H1 (cell line): ENCODE results near the gene SURF1. TPM values are rescaled to one million over a fixed set of nuclear protein-coding genes. Genes with fewer than 3 reads are reported as not detected.

Experiments used
- CTCF ChIA-PET: fragments of 300-600 bp; sonication (Branson Sonifier 250); formaldehyde crosslinking; loops from one replicate; lab custom pipeline; 2021; ENCODE audit not compliant: partially characterized antibody; lab: Charles Lee
- POLR2A ChIA-PET: fragments of 300-600 bp; sonication (Branson Sonifier 250); formaldehyde crosslinking; loops from one replicate; lab custom pipeline; 2021; ENCODE audit warnings: inconsistent platforms; ENCODE audit not compliant: partially characterized antibody; lab: Charles Lee
- DNase-seq, 2 experiments: peaks; one replicate each; pipeline versions ENCODE4 v3.0.0 to v3.0.0-alpha.2; 2010 to 2022; ENCODE audit warnings: low spot score in 2 of 2, low read depth in 1 of 2, mixed read lengths in 1 of 2
- FAIRE-seq: peaks from 2 replicates; lab custom pipeline; 2011; peaks lifted over from hg19 to GRCh38; lab: Jason Lieb, UNC
- H2AFZ ChIP-seq: 2 replicates; pipeline ENCODE4 v1.8.1; 2012; ENCODE audit warnings: low read length, inconsistent platforms
- H2AK5ac ChIP-seq: 2 replicates; pipeline ENCODE4 v1.6.1; 2013; ENCODE audit warnings: low read depth, low read length
- H2BK120ac ChIP-seq: replicated peaks from 2 replicates; pipeline ENCODE3; 2013; ENCODE audit warnings: low read depth, low read length, inconsistent platforms
- H2BK12ac ChIP-seq: 2 replicates; pipeline ENCODE4 v1.6.1; 2013; ENCODE audit warnings: low read depth, low read length
- H2BK15ac ChIP-seq: 2 replicates; pipeline ENCODE4 v1.6.1; 2013; ENCODE audit warnings: low read length
- H2BK20ac ChIP-seq: 2 replicates; pipeline ENCODE4 v1.6.1; 2013; ENCODE audit warnings: low read length
- H2BK5ac ChIP-seq: 2 replicates; pipeline ENCODE4 v1.6.1; 2013; ENCODE audit warnings: low read depth, low read length
- H3K14ac ChIP-seq: 2 replicates; pipeline ENCODE4 v1.6.1; 2013; ENCODE audit warnings: inconsistent platforms; ENCODE audit not compliant: insufficient read length
- H3K18ac ChIP-seq: 2 replicates; pipeline ENCODE4 v1.6.1; 2013; ENCODE audit warnings: low read length; ENCODE audit errors: extremely low read depth
- H3K23ac ChIP-seq: 2 replicates; pipeline ENCODE4 v1.6.1; 2013; ENCODE audit warnings: inconsistent platforms; ENCODE audit not compliant: insufficient read length
- H3K23me2 ChIP-seq: 2 replicates; pipeline ENCODE4 v1.6.1; 2013; ENCODE audit warnings: low read depth, low read length
- H3K27ac ChIP-seq: 2 replicates; pipeline ENCODE4 v1.6.1; 2011; ENCODE audit warnings: low read depth, low read length, inconsistent platforms
- H3K27me3 ChIP-seq, 4 experiments: replicated peaks in 1 of 4; 1 replicate in 1 of 4; 2 replicates in 3 of 4; pipeline versions ENCODE4 v1.6.1 to v1.8.1; 2011 to 2013; ENCODE audit warnings: low read length in 3 of 4, mild to moderate bottlenecking in 3 of 4, inconsistent platforms in 2 of 4, mixed read lengths in 2 of 4, moderate library complexity in 1 of 4; ENCODE audit not compliant: control insufficient read depth in 3 of 4, insufficient read depth in 3 of 4; ENCODE audit errors: extremely low read depth in 1 of 4
- H3K36me3 ChIP-seq, 4 experiments: 2 replicates each; pipeline versions ENCODE4 v1.6.1 to v1.8.1; 2011 to 2013; ENCODE audit warnings: mild to moderate bottlenecking in 4 of 4, low read length in 3 of 4, moderate library complexity in 2 of 4, control low read depth in 1 of 4, inconsistent platforms in 1 of 4; ENCODE audit not compliant: insufficient read depth in 4 of 4, control insufficient read depth in 2 of 4
- H3K4ac ChIP-seq: replicated peaks from 2 replicates; pipeline ENCODE3; 2013; ENCODE audit warnings: low read length, low read depth, mixed read lengths, inconsistent platforms; ENCODE audit not compliant: insufficient read length
- H3K4me1 ChIP-seq, 4 experiments: replicated peaks in 1 of 4; 1 replicate in 1 of 4; 2 replicates in 3 of 4; pipeline versions ENCODE4 v1.6.1 to v1.8.1; 2011 to 2013; ENCODE audit warnings: low read length in 3 of 4, inconsistent platforms in 2 of 4, mixed read lengths in 1 of 4; ENCODE audit not compliant: insufficient read depth in 4 of 4, control insufficient read depth in 3 of 4
- H3K4me2 ChIP-seq, 2 experiments: 2 replicates each; pipeline versions ENCODE4 v1.6.1 to v1.8.1; 2011 to 2013; ENCODE audit warnings: low read depth in 2 of 2, low read length in 2 of 2, control low read depth in 1 of 2, inconsistent platforms in 1 of 2, mild to moderate bottlenecking in 1 of 2; ENCODE audit not compliant: insufficient read depth in 1 of 2
- H3K4me3 ChIP-seq, 4 experiments: fragments of 200-600, 300-600 bp in 1 of 4; sonication (generic), shearing (Covaris generic), sonication (Bioruptor Twin) in 1 of 4; 2 replicates each; pipeline versions ENCODE4 v1.5.1 to v1.8.1; 2011 to 2016; ENCODE audit warnings: low read length in 4 of 4, low read depth in 3 of 4, control low read depth in 2 of 4, inconsistent platforms in 2 of 4, mild to moderate bottlenecking in 2 of 4, mixed read lengths in 1 of 4, moderate library complexity in 1 of 4; ENCODE audit not compliant: insufficient read depth in 2 of 4; ENCODE audit errors: extremely low read depth in 1 of 4
- H3K56ac ChIP-seq: replicated peaks from 2 replicates; pipeline ENCODE3; 2013; ENCODE audit warnings: low read depth, mild to moderate bottlenecking, mixed read lengths, low read length, inconsistent platforms; ENCODE audit not compliant: insufficient read length
- H3K79me1 ChIP-seq: 2 replicates; pipeline ENCODE4 v1.6.1; 2013; ENCODE audit warnings: low read depth, low read length, control low read depth
- H3K79me2 ChIP-seq, 2 experiments: 2 replicates each; pipeline versions ENCODE4 v1.6.1 to v1.8.1; 2012 to 2013; ENCODE audit warnings: low read length in 2 of 2, mild to moderate bottlenecking in 2 of 2, inconsistent platforms in 1 of 2; ENCODE audit not compliant: insufficient read depth in 2 of 2, control insufficient read depth in 1 of 2
- H3K9ac ChIP-seq, 4 experiments: replicated peaks in 1 of 4; 1 replicate in 1 of 4; 2 replicates in 3 of 4; pipeline versions ENCODE4 v1.6.1 to v1.8.1; 2011 to 2013; ENCODE audit warnings: low read depth in 3 of 4, low read length in 3 of 4, control low read depth in 2 of 4, mild to moderate bottlenecking in 2 of 4, moderate library complexity in 2 of 4, inconsistent platforms in 1 of 4; ENCODE audit errors: extremely low read depth in 1 of 4
- H3K9me3 ChIP-seq, 2 experiments: 2 replicates each; pipeline versions ENCODE4 v1.6.1 to v1.8.1; 2012 to 2013; ENCODE audit warnings: mild to moderate bottlenecking in 2 of 2, moderate library complexity in 2 of 2, control low read depth in 1 of 2, inconsistent platforms in 1 of 2, low read depth in 1 of 2, low read length in 1 of 2, mixed read lengths in 1 of 2; ENCODE audit not compliant: insufficient read depth in 2 of 2
- H4K20me1 ChIP-seq, 2 experiments: replicated peaks in 1 of 2; 2 replicates each; pipeline versions ENCODE3 to v1.8.1; 2011 to 2013; ENCODE audit warnings: inconsistent platforms in 2 of 2, low read length in 2 of 2, mild to moderate bottlenecking in 1 of 2; ENCODE audit not compliant: insufficient read depth in 2 of 2, control insufficient read depth in 1 of 2
- H4K5ac ChIP-seq: 2 replicates; pipeline ENCODE4 v1.6.1; 2013; ENCODE audit warnings: low read length, low read depth, mixed read lengths, inconsistent platforms; ENCODE audit not compliant: insufficient read length
- H4K8ac ChIP-seq: 2 replicates; pipeline ENCODE4 v1.8.0; 2013; ENCODE audit warnings: mild to moderate bottlenecking, moderate library complexity, low read length, inconsistent platforms; ENCODE audit not compliant: insufficient read depth; ENCODE audit errors: extremely low read depth
- H4K91ac ChIP-seq: replicated peaks from 2 replicates; pipeline ENCODE3; 2013; ENCODE audit warnings: low read length, mixed read lengths, inconsistent platforms; ENCODE audit not compliant: insufficient read length
- CTCF ChIP-seq, 3 experiments: IDR thresholded peaks; 1 replicate in 2 of 3; 2 replicates in 1 of 3; pipeline versions ENCODE4 v1.5.1 to v1.6.1; 2011; ENCODE audit warnings: low read length in 3 of 3, mild to moderate bottlenecking in 3 of 3, inconsistent platforms in 2 of 3, low read depth in 1 of 3, moderate library complexity in 1 of 3; ENCODE audit not compliant: insufficient read depth in 1 of 3; ENCODE audit errors: control extremely low read depth in 1 of 3
- NANOG ChIP-seq: IDR thresholded peaks from 2 replicates; pipeline ENCODE4 v1.6.1; 2011; ENCODE audit warnings: low read length, low read depth, mild to moderate bottlenecking, inconsistent platforms; ENCODE audit not compliant: insufficient read depth, poor library complexity, severe bottlenecking
- RXRA ChIP-seq: IDR thresholded peaks from 2 replicates; pipeline ENCODE4 v1.6.1; 2011; ENCODE audit warnings: low read depth, mild to moderate bottlenecking, low read length, moderate library complexity; ENCODE audit not compliant: insufficient read depth
- WGBS, 2 experiments: shearing (Covaris generic) in 1 of 2; methylation state at CpG; one replicate each; pipeline versions ENCODE4 v1.1.6 to v1.1.7; 2013 to 2015; ENCODE audit warnings: low lambda C conversion rate in 2 of 2, mixed read lengths in 2 of 2, inconsistent platforms in 1 of 2, low coverage in 1 of 2, missing lambda C conversion rate in 1 of 2; ENCODE audit not compliant: insufficient replicate concordance in 2 of 2, insufficient coverage in 1 of 2, insufficient read length in 1 of 2; ENCODE audit errors: extremely low coverage in 1 of 2, missing lambda C conversion rate in 1 of 2; 5-methylcytosine and 5-hydroxymethylcytosine counted together
- polyA plus RNA-seq, 7 experiments: library from polyadenylated mRNA; depleted of rRNA in 3 of 7; stranded (reverse) in 5 of 7; unstranded in 2 of 7; fragments of >200 nt in 5 of 7; fragments of 200-250 nt in 2 of 7; gene quantifications; 1 replicate in 5 of 7; 2 replicates in 1 of 7; 4 replicates in 1 of 7; pipeline versions ENCODE4 v1.2.1 to v1.2.3, GENCODE V29; 2011 to 2013; ENCODE audit warnings: missing spikeins in 2 of 7, mixed read lengths in 2 of 7
- total RNA-seq: library from RNA; stranded (reverse); fragmentation: NEBNext Ultra II Directional; extraction: Animal tissue kit (Norgen Biotek cat#: 25700); gene quantifications from 2 replicates; pipeline ENCODE4 v1.2.1, GENCODE V29; 2021

Gene SURF1
- total and polyA plus RNA-seq, 2 of the 8 experiments (the other 6 are each of a cell fraction or from before 2014, with no cell fraction given): 43.1 to 44.7 TPM

DNA sequence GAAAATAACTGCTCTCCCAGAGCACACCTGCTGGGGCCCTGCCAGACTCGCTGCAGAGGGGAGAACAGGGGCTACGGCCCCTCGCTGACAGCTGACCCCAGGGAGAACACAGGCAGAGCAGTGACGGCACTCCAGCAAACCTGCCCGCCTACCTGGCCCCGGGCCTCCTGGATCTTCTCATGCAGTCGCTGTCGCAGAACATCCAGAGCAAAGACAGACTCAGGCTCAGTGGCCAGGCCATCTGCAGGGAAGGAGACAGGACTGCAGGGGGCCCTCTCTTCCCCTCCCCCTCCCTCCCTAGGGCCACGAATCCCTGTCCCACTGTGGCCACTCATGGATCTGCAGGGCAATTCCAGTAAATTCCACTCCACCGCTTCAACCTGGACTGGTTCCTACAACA is 22.7 kb downstream of the SURF1 start:
- Histone ChIP-seq H4K91ac (no peak overlapping the region), H4K20me1 (peaks cover 4 to 16% of the 10 kb centered on the region in 2 experiments), H2BK12ac (no peak overlapping the region), H3K4me3 (no peak overlapping the region), H3K9me3 (no peaks in the 10 kb centered on the region), H2BK120ac (no peak overlapping the region), H3K9ac (no peak overlapping the region; a peak in 1 of 7 replicates), H2BK20ac (no peak overlapping the region), H3K4me2 (no peak overlapping the region; a peak in 1 of 4 replicates), H3K79me2 (peaks cover 0 to 15% of the 10 kb centered on the region in 2 experiments; a peak in 2 of 4 replicates), H3K27me3 (no peaks in the 10 kb centered on the region), H3K79me1 (peaks cover 10% of the 10 kb centered on the region), H3K27ac (no peak overlapping the region), H3K56ac (no peak overlapping the region), H4K5ac (no peak overlapping the region), H3K23ac (no peak overlapping the region), H4K8ac (no peak overlapping the region), H2BK15ac (no peak overlapping the region), H3K36me3 (peaks cover 20 to 43% (median 35%) of the 10 kb centered on the region in 4 experiments), H3K14ac (no peak overlapping the region), H3K4me1 (peaks cover 0 to 9% (median 2%) of the 10 kb centered on the region in 4 experiments; a peak in 1 of 7 replicates), H2AFZ (no peak overlapping the region), H2BK5ac (peak overlapping the region; percentile 44; the same call in 1 of the 2 replicates), H3K4ac (no peak overlapping the region), H2AK5ac (no peak overlapping the region), H3K23me2 (peaks cover 7% of the 10 kb centered on the region; the same call in 1 of the 2 replicates), H3K18ac (no peak overlapping the region)
- TF ChIP-seq CTCF (IDR thresholded peaks at IDR 0.05; ENCODE audit: control extremely low read depth in 1 of 3, insufficient read depth in 1 of 3, low read depth in 1 of 3, low read length in 3 of 3) (0 out of 4 replicates have a peak, but pooled peaks of 1 of the 3 experiments have one; percentile 9), NANOG (no peak), RXRA (no peak)
- POLR2A ChIA-PET: interaction anchor here (0.6 to 7.3 kb wide), 7 partner anchors 9 to 175 kb away, joined by 3 to 120 read pairs (median 5); partner anchors contain the start of genes MED22 and RPL7A
- DNase-seq (no peak), FAIRE-seq (no peak)
- CTCF ChIA-PET: interaction anchor here (0.7 to 7.0 kb wide), 6 partner anchors 9 to 152 kb away, joined by 3 to 123 read pairs (median 4); no protein-coding TSS in a partner anchor
- 87% methylated on average over 7 of the region's 10 CpGs; no CpG with 5 or more reads in 1 of the 2 experiments for WGBS, 2 experiments
